Anterior cingulate cortex (tissue), 58 donors: Measurements from ENCODE around the gene HHLA2.

Experiments
- DNase-seq, 58 donors: peaks; one replicate each; lab custom pipeline; 2025; lab: John Stamatoyannopoulos, UW

HHLA2 gene

DNA sequence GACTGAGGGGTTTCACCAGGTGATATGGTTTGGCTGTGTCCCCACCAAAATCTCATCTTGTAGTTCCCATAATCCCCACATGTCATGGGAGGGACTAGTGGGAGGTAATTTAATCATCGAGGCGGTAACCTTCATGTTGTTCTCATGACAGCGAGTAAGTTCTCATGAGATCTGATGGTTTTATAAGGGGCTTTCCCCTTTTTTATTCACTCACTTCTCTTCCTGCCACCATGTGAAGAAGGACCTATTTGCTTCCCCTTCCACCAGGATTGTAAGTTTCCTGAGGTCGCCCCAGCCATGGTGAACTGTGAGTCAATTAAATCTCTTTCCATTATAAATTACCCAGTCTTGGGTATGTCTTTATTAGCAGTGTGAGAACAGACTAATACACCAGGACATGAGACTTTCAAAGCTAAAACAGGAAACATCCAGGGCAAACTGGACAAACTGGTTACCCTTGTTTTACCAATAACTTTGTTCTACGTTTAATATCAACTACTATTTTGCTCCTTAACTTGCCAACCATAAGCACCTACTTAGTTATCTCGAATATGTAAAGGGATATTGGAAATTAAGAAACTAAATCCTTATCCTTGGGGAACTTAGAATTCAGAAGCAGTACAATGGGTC, 115.9 kb downstream of the HHLA2 start:
- DNase-seq, result no peak

GRCh38 chr3:108414007-108414406, 117.7 kb downstream of the HHLA2 start:
- DNase-seq, result no peak

GRCh38 chr3:108415661-108416060, 119.3 kb downstream of the HHLA2 start:
- DNase-seq, result no peak

DNA sequence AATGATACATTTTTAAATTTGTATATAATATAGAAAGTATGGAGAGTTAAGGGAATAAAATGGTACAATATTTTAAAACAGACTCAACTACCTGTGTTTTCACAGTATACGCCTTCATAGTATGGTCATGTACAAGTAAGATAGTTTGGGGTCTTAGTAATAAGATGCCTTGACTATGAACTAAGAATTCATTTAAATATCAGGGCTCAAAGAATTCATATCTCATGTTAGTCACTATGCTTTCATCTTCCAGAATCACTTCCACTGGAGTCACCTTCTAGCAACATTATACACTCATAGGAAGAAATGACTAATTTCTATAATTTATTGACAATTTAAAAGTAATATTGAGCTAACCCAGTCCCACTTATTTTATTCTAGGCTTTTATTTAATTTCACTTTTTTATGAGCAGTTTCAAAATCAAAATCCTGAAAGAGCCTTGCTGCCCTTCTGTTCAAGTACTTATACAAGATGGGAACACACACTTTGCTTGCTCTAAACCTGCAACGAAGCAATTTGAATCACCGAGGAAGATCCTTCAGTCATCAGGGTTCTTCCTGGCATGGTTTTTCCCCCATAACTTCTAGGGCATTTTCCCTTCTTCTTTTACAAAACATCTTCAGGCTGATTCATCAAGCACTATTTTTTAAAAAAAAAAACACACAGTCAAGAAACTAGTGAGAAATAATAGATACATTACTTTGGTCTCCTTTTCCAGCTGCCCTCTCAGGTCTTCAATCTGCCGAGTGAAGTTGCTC, 119.9 kb downstream of the HHLA2 start:
- no peak for DNase-seq

DNA sequence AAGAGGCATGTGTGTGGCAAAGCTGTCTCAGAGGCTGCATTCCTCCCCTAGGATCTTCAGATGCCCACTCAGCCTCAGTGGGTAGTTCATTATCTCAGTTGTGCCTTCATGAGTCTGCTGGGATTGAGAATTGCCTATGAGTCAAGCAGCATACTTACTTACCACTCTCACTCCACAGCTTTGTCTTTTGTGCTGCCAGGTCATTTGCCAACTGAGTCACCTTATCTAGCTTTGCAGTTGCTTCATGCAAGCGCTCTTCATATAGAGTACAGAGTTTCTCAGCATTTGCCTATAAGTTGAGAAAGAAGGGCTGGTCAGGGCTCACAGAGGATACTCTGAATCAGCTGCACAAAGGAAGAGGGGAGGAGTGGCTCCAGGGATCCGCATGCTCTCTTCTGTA, 124.6 kb downstream of the HHLA2 start:
- DNase-seq, result no peak
